Nucleus accumbens (tissue), 56 donors: ENCODE data around the gene SIN3B.

Source experiments
- DNase-seq, 56 donors: peaks; one replicate each; lab custom pipeline; 2025; lab: John Stamatoyannopoulos, UW

Gene SIN3B

GRCh38 chr19:16899566-16900075 is 70.4 kb downstream of the SIN3B start:
- DNase-seq, result no peak

GRCh38 chr19:16901491-16902175 is 72.4 kb downstream of the SIN3B start:
- peak in 20 of 56 donors; percentile 6 to 69 (median 22) for DNase-seq

- DNase-seq, result no peak
These were observed 73.3 kb downstream of the SIN3B start for GRCh38 chr19:16902545-16902944.

- no peak for DNase-seq
These were observed 74.1 kb downstream of the SIN3B start for GRCh38 chr19:16903347-16903746.

- DNase-seq, result no peak
These were observed 75.4 kb downstream of the SIN3B start for GRCh38 chr19:16904599-16904998.

- no peak for DNase-seq
These were observed 79.6 kb downstream of the SIN3B start for GRCh38 chr19:16908759-16909158.

GRCh38 chr19:16911046-16911445 is 81.8 kb downstream of the SIN3B start:
- no peak for DNase-seq

- no peak for DNase-seq
These were observed 83.6 kb downstream of the SIN3B start for GRCh38 chr19:16912780-16913179.

GRCh38 chr19:16914421-16914820 is 85.2 kb downstream of the SIN3B start:
- DNase-seq, result no peak

- no peak for DNase-seq
These were observed 85.9 kb downstream of the SIN3B start for GRCh38 chr19:16915135-16915534.

- no peak for DNase-seq
These were observed 86.5 kb downstream of the SIN3B start for GRCh38 chr19:16915734-16916133.

- DNase-seq, result no peak
These were observed 88.2 kb downstream of the SIN3B start for GRCh38 chr19:16917401-16917800.

- no peak for DNase-seq
These were observed 90.3 kb downstream of the SIN3B start for GRCh38 chr19:16919496-16919895.

- DNase-seq, result no peak
These were observed 91.8 kb downstream of the SIN3B start for GRCh38 chr19:16920816-16921529.

- no peak for DNase-seq
These were observed 92.8 kb downstream of the SIN3B start for GRCh38 chr19:16921766-16922591.

- DNase-seq, result no peak
These were observed 93.4 kb downstream of the SIN3B start for GRCh38 chr19:16922592-16922934.

- DNase-seq, result no peak
These were observed 93.8 kb downstream of the SIN3B start for GRCh38 chr19:16922949-16923348.

GRCh38 chr19:16927883-16928282 is 98.7 kb downstream of the SIN3B start:
- DNase-seq, result no peak

GRCh38 chr19:16928351-16928750 is 99.2 kb downstream of the SIN3B start:
- no peak for DNase-seq

GRCh38 chr19:16928916-16929315 is 99.7 kb downstream of the SIN3B start:
- DNase-seq, result no peak
